HEK293T (cell line): ENCODE data around the gene CAPN8.

Source experiments
- ARNT ChIP-seq: fragments of 450-650 bp; IDR thresholded peaks from 2 replicates; pipeline ENCODE4 v1.6.1; 2017; ENCODE audit warnings: mild to moderate bottlenecking
- BHLHE40 ChIP-seq: fragments of 450-650 bp; IDR thresholded peaks from 2 replicates; pipeline ENCODE4 v1.6.1; 2016; ENCODE audit warnings: mild to moderate bottlenecking, moderate library complexity, borderline replicate concordance
- ELF4 ChIP-seq: fragments of 450-650 bp; IDR thresholded peaks from 2 replicates; pipeline ENCODE4 v1.6.1; 2017; ENCODE audit warnings: antibody characterized with exemption
- FOXA1 ChIP-seq: fragments of 450-650 bp; IDR thresholded peaks from 2 replicates; pipeline ENCODE4 v1.6.1; 2016; ENCODE audit warnings: mild to moderate bottlenecking
- FOXK2 ChIP-seq: fragments of 450-650 bp; IDR thresholded peaks from 2 replicates; pipeline ENCODE4 v1.6.1; 2016; ENCODE audit warnings: mild to moderate bottlenecking
- FOXM1 ChIP-seq: fragments of 450-650 bp; IDR thresholded peaks from 2 replicates; pipeline ENCODE4 v1.6.1; 2017; ENCODE audit warnings: mild to moderate bottlenecking, borderline replicate concordance
- HDGF ChIP-seq: fragments of 450-650 bp; IDR thresholded peaks from 2 replicates; pipeline ENCODE4 v1.6.1; 2017; ENCODE audit warnings: antibody characterized with exemption, borderline replicate concordance
- L3MBTL2 ChIP-seq: fragments of 450-650 bp; conservative IDR thresholded peaks from 2 replicates; pipeline ENCODE4 v1.6.1; 2016; ENCODE audit warnings: mild to moderate bottlenecking
- LEF1 ChIP-seq: fragments of 450-650 bp; IDR thresholded peaks from 2 replicates; pipeline ENCODE4 v1.6.1; 2017; ENCODE audit warnings: mild to moderate bottlenecking, borderline replicate concordance
- PKNOX1 ChIP-seq: fragments of 450-650 bp; IDR thresholded peaks from 2 replicates; pipeline ENCODE4 v1.6.1; 2016
- SP1 ChIP-seq: fragments of 450-650 bp; IDR thresholded peaks from 2 replicates; pipeline ENCODE4 v1.6.1; 2017
- SUZ12 ChIP-seq: fragments of 450-650 bp; IDR thresholded peaks from 2 replicates; pipeline ENCODE4 v1.6.1; 2016; ENCODE audit warnings: mild to moderate bottlenecking
- TARDBP ChIP-seq: fragments of 450-650 bp; IDR thresholded peaks from 2 replicates; pipeline ENCODE4 v1.6.1; 2016
- ZNF384 ChIP-seq: fragments of 450-650 bp; IDR thresholded peaks from 2 replicates; pipeline ENCODE4 v1.6.1; 2016

GRCh38 chr1:223609977-223610376 is 55.5 kb downstream of the CAPN8 start:
- TF ChIP-seq BHLHE40, result no peak
- no peak for TF ChIP-seq SUZ12
- no peak for TF ChIP-seq LEF1
- TF ChIP-seq ARNT, result no peak
- TF ChIP-seq FOXM1, result no peak
- TF ChIP-seq SP1, result no peak
- TF ChIP-seq PKNOX1, result no peak
- TF ChIP-seq ELF4, result no peak
- no peak for TF ChIP-seq FOXA1
- no peak for TF ChIP-seq FOXK2
- no peak for TF ChIP-seq HDGF
- no peak for TF ChIP-seq TARDBP
- TF ChIP-seq ZNF384, result no peak
- no peak for TF ChIP-seq L3MBTL2
